GM12878 (cell line): ENCODE results near the gene TMEM39B. TPM values are rescaled to one million over a fixed set of nuclear protein-coding genes. Genes with fewer than 3 reads are reported as not detected.
"Not testable (repeated sequence)": the region's sequence is repeated elsewhere in the genome, so short reads cannot be mapped to it uniquely, and the experiment has no call there.

Experiments used
- ATAC-seq: fragments of 200-7000 bp; cut with Tn5 transposase; 3 replicates; pipeline ENCODE4 v1.9.1; 2020; ENCODE audit warnings: mild to moderate bottlenecking, moderate library complexity
- BruUV-seq: library from RNA; stranded (reverse); fragments of 400-500 nt; replicated peaks from 2 replicates; lab custom pipeline; 2021; lab: Mats Ljungman, UMichigan
- CTCF ChIA-PET: fragments of 300-600 bp; sonication (Branson Sonifier 250); formaldehyde crosslinking; extraction: SDS; loops from one replicate; lab custom pipeline; 2021; ENCODE audit warnings: inconsistent platforms; lab: Yijun Ruan, JAX
- POLR2A ChIA-PET: fragments of 350-600 bp; formaldehyde crosslinking; extraction: SDS; loops from one replicate; lab custom pipeline; 2021; ENCODE audit warnings: inconsistent platforms; lab: Charles Lee
- RAD21 ChIA-PET: fragments of 300-600 bp; sonication (Branson Sonifier 250); formaldehyde crosslinking; loops from one replicate; lab custom pipeline; 2023; ENCODE audit warnings: antibody characterized with exemption; ENCODE audit not compliant: unreplicated experiment; lab: Charles Lee
- SMC1A ChIA-PET: fragments of 300-600 bp; sonication (Branson Sonifier 250); formaldehyde crosslinking; loops from one replicate; lab custom pipeline; 2023; ENCODE audit not compliant: unreplicated experiment, uncharacterized antibody; lab: Charles Lee
- DNase-seq: peaks from one replicate; pipeline ENCODE4 v3.0.0-alpha.2; 2011; ENCODE audit warnings: low read depth, low spot score
- FAIRE-seq: peaks from 3 replicates; lab custom pipeline; 2011; peaks lifted over from hg19 to GRCh38; lab: Jason Lieb, UNC
- H2AFZ ChIP-seq: 2 replicates; pipeline ENCODE4 v1.6.0; 2011; ENCODE audit warnings: low read depth, low read length, control low read depth; ENCODE audit not compliant: control insufficient read depth
- H3K27ac ChIP-seq: 2 replicates; pipeline ENCODE4 v1.5.1; 2011; ENCODE audit warnings: control low read depth; ENCODE audit not compliant: control insufficient read depth, insufficient read depth
- H3K27me3 ChIP-seq, 2 experiments: replicated peaks in 1 of 2; 2 replicates each; pipeline versions ENCODE4 v1.6.0 to v1.6.1; 2011; ENCODE audit warnings: low read length in 1 of 2; ENCODE audit not compliant: control insufficient read depth in 2 of 2, insufficient read depth in 2 of 2
- H3K36me3 ChIP-seq, 2 experiments: 2 replicates each; pipeline ENCODE4 v1.5.1; 2011; ENCODE audit warnings: low read length in 1 of 2; ENCODE audit not compliant: control insufficient read depth in 2 of 2, insufficient read depth in 2 of 2
- H3K4me1 ChIP-seq: 2 replicates; pipeline ENCODE4 v1.6.1; 2011; ENCODE audit warnings: mild to moderate bottlenecking, low read length, moderate library complexity, mixed read lengths; ENCODE audit not compliant: control insufficient read depth, insufficient read depth
- H3K4me2 ChIP-seq: 2 replicates; pipeline ENCODE4 v1.6.0; 2011; ENCODE audit warnings: control low read depth; ENCODE audit not compliant: control insufficient read depth, insufficient read depth
- H3K4me3 ChIP-seq: fragments of 200-600 bp; sonication (generic); 2 replicates; pipeline ENCODE4 v1.5.1; 2016
- H3K79me2 ChIP-seq: 2 replicates; pipeline ENCODE4 v1.6.0; 2011; ENCODE audit warnings: low read length; ENCODE audit not compliant: control insufficient read depth, insufficient read depth
- H3K9ac ChIP-seq: 2 replicates; pipeline ENCODE4 v1.8.0; 2011; ENCODE audit warnings: low read length, control low read depth, mixed read lengths; ENCODE audit not compliant: control insufficient read depth, insufficient read depth
- H3K9me3 ChIP-seq: replicated peaks from 3 replicates; pipeline ENCODE4 v1.5.1; 2011; ENCODE audit warnings: mild to moderate bottlenecking, low read length; ENCODE audit not compliant: control insufficient read depth, insufficient read depth
- H4K20me1 ChIP-seq: 2 replicates; pipeline ENCODE4 v1.6.0; 2011; ENCODE audit not compliant: control insufficient read depth, insufficient read depth
- FOXM1 ChIP-seq: IDR thresholded peaks from 2 replicates; pipeline ENCODE4 v1.6.1; 2012; ENCODE audit warnings: low read depth, mild to moderate bottlenecking, inconsistent platforms, low read length, moderate library complexity
- JUND ChIP-seq: IDR thresholded peaks from 2 replicates; pipeline ENCODE4 v1.6.1; 2012; ENCODE audit warnings: low read depth, mild to moderate bottlenecking, low read length, improper control_type of control experiment, moderate library complexity
- LARP7 ChIP-seq: fragments of 450-650 bp; IDR thresholded peaks from 2 replicates; pipeline ENCODE4 v1.6.1; 2017; ENCODE audit warnings: mild to moderate bottlenecking
- SMAD1 ChIP-seq: fragments of 450-650 bp; IDR thresholded peaks from 2 replicates; pipeline ENCODE4 v1.6.1; 2018; ENCODE audit warnings: mild to moderate bottlenecking, low read depth; ENCODE audit not compliant: partially characterized antibody
- TBL1XR1 ChIP-seq: IDR thresholded peaks from 2 replicates; pipeline ENCODE4 v1.6.1; 2012; ENCODE audit warnings: low read depth, low read length, improper control_type of control experiment
- YY1 ChIP-seq: IDR thresholded peaks from 2 replicates; pipeline ENCODE4 v1.6.1; 2011; ENCODE audit warnings: low read depth, mild to moderate bottlenecking, low read length
- ZNF217 ChIP-seq: fragments of 450-650 bp; IDR thresholded peaks from 2 replicates; pipeline ENCODE4 v1.6.1; 2017; ENCODE audit warnings: antibody characterized with exemption, mild to moderate bottlenecking
- ZNF274 ChIP-seq: IDR thresholded peaks from one replicate; pipeline ENCODE4 v1.8.0; 2011; ENCODE audit not compliant: insufficient read length, insufficient read depth
- ZNF384 ChIP-seq: IDR thresholded peaks from 2 replicates; pipeline ENCODE4 v1.6.1; 2012; ENCODE audit warnings: low read depth, mild to moderate bottlenecking, low read length, improper control_type of control experiment, borderline replicate concordance
- ZSCAN29 ChIP-seq: fragments of 450-650 bp; IDR thresholded peaks from 2 replicates; pipeline ENCODE4 v1.6.1; 2017; ENCODE audit warnings: mild to moderate bottlenecking, moderate library complexity
- WGBS: methylation state at CpG from one replicate; pipeline ENCODE4 v1.1.6; 2016; ENCODE audit warnings: low lambda C conversion rate; ENCODE audit not compliant: insufficient replicate concordance, insufficient coverage; ENCODE audit errors: missing lambda C conversion rate; 5-methylcytosine and 5-hydroxymethylcytosine counted together
- in situ Hi-C: fragments of 300-500 bp; cut with MboI; formaldehyde crosslinking; loops from 9 replicates; pipeline ENCODE4 v1.14.3; 2018; ENCODE audit warnings: mixed read lengths
- intact Hi-C: fragments of 100-400 bp; cut with micrococcal nuclease; formaldehyde crosslinking; loops from one replicate; pipeline ENCODE4 v1.14.2; 2022; ENCODE audit not compliant: unreplicated experiment
- polyA plus RNA-seq, 11 experiments: library from polyadenylated mRNA; depleted of rRNA in 4 of 11; unstranded in 6 of 11; stranded (reverse) in 5 of 11; fragments of >200 nt; fragmentation: Nextera tagmentation in 4 of 11; fragmentation: Illumina TruSeq in 1 of 11; extraction: Ambion mirVana in 4 of 11; extraction: Trizol in 1 of 11; gene quantifications; 1 replicate in 1 of 11; 2 replicates in 10 of 11; pipeline versions ENCODE4 v1.2.1 to v1.2.3, GENCODE V29; 2011 to 2016; ENCODE audit warnings: inconsistent platforms in 2 of 11, missing spikeins in 2 of 11, low read depth in 1 of 11
- total RNA-seq, 4 experiments: library from RNA; depleted of rRNA in 3 of 4; stranded (reverse); fragments of >200 nt in 3 of 4; fragmentation: Illumina TruSeq in 1 of 4; extraction: Trizol in 1 of 4; gene quantifications; 2 replicates each; pipeline versions ENCODE4 v1.2.1 to v1.2.3, GENCODE V29; 2013 to 2021
- TF ChIP-seq, protein P1 (sequence below): IDR thresholded peaks from 2 replicates; pipeline ENCODE4 v1.6.1; 2011; ENCODE audit warnings: borderline replicate concordance, low read depth, mild to moderate bottlenecking, moderate library complexity, low read length; ENCODE audit not compliant: insufficient read depth, poor library complexity, severe bottlenecking
- TF ChIP-seq, protein P2 (sequence below): fragments of 450-650 bp; IDR thresholded peaks from 2 replicates; pipeline ENCODE4 v1.6.1; 2016; ENCODE audit warnings: mild to moderate bottlenecking

TMEM39B gene
- total and polyA plus RNA-seq, 10 of the 15 experiments (the other 5 are each of a cell fraction or from before 2014, with no cell fraction given) = 2.3 to 27.2 (median 12.3) TPM

DNA sequence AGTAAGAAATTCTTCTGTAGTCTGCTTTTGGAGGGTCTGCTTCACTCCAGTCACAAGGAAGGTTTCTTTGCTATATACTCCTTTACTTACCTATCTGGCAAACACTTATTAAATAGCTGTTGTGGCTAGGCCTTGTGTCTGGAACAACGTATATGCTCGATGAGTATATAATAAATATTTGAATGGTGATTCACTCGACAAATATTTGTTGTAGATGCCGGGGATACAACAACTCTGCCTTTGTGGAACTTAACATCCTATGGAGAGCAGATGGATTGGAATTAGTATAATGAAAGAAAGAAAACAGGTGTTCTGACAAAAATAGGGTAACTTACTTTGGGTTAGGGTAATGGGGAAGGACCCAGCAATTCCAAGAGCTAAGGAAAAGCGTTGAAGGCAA lies 66.2 kb downstream of the TMEM39B start (continued):
- TF ChIP-seq, protein P1, sequence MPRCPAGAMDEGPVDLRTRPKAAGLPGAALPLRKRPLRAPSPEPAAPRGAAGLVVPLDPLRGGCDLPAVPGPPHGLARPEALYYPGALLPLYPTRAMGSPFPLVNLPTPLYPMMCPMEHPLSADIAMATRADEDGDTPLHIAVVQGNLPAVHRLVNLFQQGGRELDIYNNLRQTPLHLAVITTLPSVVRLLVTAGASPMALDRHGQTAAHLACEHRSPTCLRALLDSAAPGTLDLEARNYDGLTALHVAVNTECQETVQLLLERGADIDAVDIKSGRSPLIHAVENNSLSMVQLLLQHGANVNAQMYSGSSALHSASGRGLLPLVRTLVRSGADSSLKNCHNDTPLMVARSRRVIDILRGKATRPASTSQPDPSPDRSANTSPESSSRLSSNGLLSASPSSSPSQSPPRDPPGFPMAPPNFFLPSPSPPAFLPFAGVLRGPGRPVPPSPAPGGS = no peak
- no peak for TF ChIP-seq FOXM1

DNA sequence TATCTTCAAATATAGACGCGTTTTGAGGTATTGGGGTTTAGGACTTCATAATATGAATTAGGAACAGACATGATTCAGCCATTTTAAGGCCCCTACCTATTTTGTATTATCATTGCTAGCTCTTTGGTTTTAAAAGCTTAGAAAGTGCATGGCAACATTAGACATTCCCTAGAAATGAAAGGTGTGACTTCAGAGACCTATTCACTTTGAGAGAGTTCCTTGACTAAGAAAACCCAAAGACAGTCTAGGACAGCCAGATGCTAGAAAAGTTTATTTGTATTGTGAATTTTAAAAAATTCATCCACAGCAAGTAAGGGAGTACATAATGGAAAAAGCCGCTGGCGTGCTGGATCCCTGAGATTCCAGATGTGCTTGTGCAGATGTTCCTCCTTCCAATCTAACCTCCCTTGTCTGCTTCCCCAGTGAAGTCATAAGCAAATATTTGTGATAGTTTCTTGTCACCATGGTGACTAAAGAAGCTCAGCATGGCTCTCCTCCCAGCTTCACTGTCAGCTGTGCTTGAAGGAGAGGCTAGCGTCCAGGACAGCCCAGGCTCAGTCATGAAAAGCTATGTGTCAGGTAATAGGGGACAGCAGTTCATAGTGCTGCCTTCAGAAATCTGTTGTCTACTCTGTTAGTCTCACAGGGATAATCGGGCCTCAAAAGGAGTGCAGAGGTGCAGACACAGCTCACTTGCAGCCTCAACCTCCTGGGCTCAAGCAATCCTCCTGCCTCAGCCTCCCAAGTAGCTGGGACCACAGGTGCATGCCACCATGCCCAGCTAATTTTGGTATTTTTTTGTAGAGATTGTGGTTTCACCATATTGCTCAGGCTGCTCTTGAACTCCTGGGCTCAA lies 69.9 kb downstream of the TMEM39B start:
- H3K79me2 ChIP-seq = peaks cover 29% of the 10 kb centered on the region
- FAIRE-seq (no peak), ATAC-seq (no peak; the same call in 2 of the 3 replicates), DNase-seq (no peak)
- ChIA-PET CTCF (interaction anchor here (0.6 to 1.6 kb wide), 4 partner anchors 14 to 1122 kb away, joined by 3 to 4 read pairs (median 3); no protein-coding TSS in a partner anchor), SMC1A (interaction anchor here (1.1 kb wide), 1 partner anchor 119 kb away, joined by 3 read pairs; no protein-coding TSS in a partner anchor), POLR2A (no interaction called here), RAD21 (interaction anchor here (1.0 kb wide), 1 partner anchor 71 kb away, joined by 3 read pairs; the partner anchor contains the start of gene TMEM39B)
- H3K27ac ChIP-seq = no peak overlapping the region
- H3K4me1 ChIP-seq = peaks cover 6% of the 10 kb centered on the region
- no TSS peak for BruUV-seq
- no peak overlapping the region for H3K9ac ChIP-seq
- WGBS = 97% methylated on average over 6 of the region's 6 CpGs
- H3K36me3 ChIP-seq = peaks cover 1 to 4% of the 10 kb centered on the region in 2 experiments; a peak in 2 of 4 replicates
- no peak overlapping the region for H2AFZ ChIP-seq
- in situ Hi-C loops = no loop called here
- H3K27me3 ChIP-seq = no peaks in the 10 kb centered on the region
- intact Hi-C loops = no loop called here
- H4K20me1 ChIP-seq = no peaks in the 10 kb centered on the region
- H3K4me2 ChIP-seq = no peak overlapping the region
- no peak for TF ChIP-seq ZSCAN29
- no peak for TF ChIP-seq JUND
- TF ChIP-seq SMAD1 = no peak
- TF ChIP-seq TBL1XR1 = no peak
- TF ChIP-seq YY1 = no peak
- TF ChIP-seq, protein P2, sequence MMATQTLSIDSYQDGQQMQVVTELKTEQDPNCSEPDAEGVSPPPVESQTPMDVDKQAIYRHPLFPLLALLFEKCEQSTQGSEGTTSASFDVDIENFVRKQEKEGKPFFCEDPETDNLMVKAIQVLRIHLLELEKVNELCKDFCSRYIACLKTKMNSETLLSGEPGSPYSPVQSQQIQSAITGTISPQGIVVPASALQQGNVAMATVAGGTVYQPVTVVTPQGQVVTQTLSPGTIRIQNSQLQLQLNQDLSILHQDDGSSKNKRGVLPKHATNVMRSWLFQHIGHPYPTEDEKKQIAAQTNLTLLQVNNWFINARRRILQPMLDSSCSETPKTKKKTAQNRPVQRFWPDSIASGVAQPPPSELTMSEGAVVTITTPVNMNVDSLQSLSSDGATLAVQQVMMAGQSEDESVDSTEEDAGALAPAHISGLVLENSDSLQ = no peak
- no peak for TF ChIP-seq ZNF384
- TF ChIP-seq LARP7 = no peak
- no peak for TF ChIP-seq ZNF274
- TF ChIP-seq ZNF217 = no peak
- no peak overlapping the region for H3K4me3 ChIP-seq
- peaks cover 5% of the 10 kb centered on the region for H3K9me3 ChIP-seq

DNA sequence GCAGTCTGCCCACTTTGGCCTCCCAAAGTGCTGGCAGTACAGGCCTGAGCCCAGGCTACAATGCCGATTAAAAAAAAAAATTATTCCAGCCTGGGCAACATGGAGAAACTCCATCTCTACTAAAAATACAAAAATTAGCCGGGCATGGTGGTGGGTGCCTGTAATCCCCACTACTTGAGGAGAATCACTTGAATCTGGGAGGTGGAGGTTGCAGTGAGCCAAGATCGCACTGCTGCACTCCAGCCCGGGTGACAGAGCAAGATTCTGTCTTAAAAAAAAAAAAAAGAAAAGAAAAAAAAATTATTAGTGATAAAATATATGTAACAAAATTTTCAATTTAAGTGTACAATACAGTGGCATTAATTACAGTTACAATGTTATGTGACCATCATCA lies 70.6 kb downstream of the TMEM39B start:
- H3K9me3 ChIP-seq, DNase-seq, FAIRE-seq, H3K4me1 ChIP-seq, H3K4me3 ChIP-seq, H3K27ac ChIP-seq, intact Hi-C loops, POLR2A ChIA-PET, ATAC-seq, H4K20me1 ChIP-seq, H3K4me2 ChIP-seq, H2AFZ ChIP-seq, H3K9ac ChIP-seq, H3K36me3 ChIP-seq, H3K27me3 ChIP-seq, in situ Hi-C loops, BruUV-seq: not testable (repeated sequence)
- RAD21 ChIA-PET = interaction anchor here (1.0 kb wide), 1 partner anchor 71 kb away, joined by 3 read pairs; the partner anchor contains the start of gene TMEM39B
- CTCF ChIA-PET = interaction anchor here (1.0 kb wide), 1 partner anchor 1122 kb away, joined by 3 read pairs; no protein-coding TSS in a partner anchor
- SMC1A ChIA-PET = interaction anchor here (1.1 kb wide), 1 partner anchor 120 kb away, joined by 3 read pairs; no protein-coding TSS in a partner anchor
- peaks cover 29% of the 10 kb centered on the region for H3K79me2 ChIP-seq
- WGBS = 92% methylated on average over 4 of the region's 4 CpGs
